Neural progenitor cell (in vitro differentiated cells): Measurements from ENCODE around the gene AKR7A3.

Experiments
- EZH2 ChIP-seq: fragments of 200-600 bp; sonication (generic); IDR thresholded peaks from 2 replicates; pipeline ENCODE4 v1.6.1; 2017; ENCODE audit warnings: antibody characterized with exemption, mild to moderate bottlenecking, moderate library complexity
- EZH2phosphoT487 ChIP-seq: fragments of 200-600 bp; sonication (generic); IDR thresholded peaks from 2 replicates; pipeline ENCODE4 v1.6.1; 2017; ENCODE audit warnings: antibody characterized with exemption
- TF ChIP-seq, protein P1 (sequence below): fragments of 200-600 bp; sonication (generic); IDR thresholded peaks from 2 replicates; pipeline ENCODE4 v1.5.1; 2017; ENCODE audit warnings: antibody characterized with exemption, mild to moderate bottlenecking

DNA sequence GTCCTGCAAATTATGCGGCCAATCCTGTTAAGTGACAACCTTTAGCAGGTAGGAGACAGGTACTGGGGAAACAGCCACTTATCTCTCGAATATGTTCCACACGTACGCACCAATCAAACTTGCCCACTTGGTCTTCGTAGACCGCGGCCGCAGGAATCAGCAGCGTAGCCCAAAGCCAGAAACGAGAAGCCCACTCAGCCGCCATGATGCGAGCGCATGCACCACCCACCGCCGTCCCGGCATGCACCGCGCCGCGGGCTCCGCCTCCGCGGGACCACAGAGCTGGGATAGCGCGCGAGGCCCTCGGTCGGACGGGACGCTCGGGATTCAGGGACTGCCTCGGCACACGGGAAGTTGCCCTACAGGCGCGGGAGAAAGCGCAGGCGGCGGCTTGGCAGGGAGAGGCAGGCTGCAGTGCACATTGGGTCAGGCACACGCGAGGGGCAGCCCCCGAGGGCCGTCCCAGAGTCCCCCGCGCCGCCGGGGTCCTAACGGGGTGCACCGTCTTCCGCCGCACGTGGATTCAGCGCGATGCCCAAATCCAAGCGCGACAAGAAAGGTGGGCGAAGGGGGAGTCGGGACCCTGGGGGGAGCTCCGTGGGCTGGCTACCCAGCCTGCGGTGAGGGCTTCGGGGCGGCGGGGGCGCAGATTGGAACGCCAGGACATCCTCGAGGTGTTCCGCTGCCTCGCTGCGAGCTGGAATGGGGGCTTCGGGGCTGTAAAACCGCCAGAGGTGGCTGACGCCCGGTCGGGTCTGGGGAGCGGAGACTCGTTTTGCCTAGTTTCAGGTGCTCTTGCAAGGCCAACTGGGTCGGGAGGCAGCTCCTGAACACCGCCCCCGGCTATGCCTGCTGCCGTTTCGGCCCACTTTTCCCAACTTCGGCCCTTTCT, 37.0 kb downstream of the AKR7A3 start, which contains the start of the genes EMC1 and MRTO4:
- TF ChIP-seq EZH2phosphoT487, result no peak
- TF ChIP-seq, protein P1, sequence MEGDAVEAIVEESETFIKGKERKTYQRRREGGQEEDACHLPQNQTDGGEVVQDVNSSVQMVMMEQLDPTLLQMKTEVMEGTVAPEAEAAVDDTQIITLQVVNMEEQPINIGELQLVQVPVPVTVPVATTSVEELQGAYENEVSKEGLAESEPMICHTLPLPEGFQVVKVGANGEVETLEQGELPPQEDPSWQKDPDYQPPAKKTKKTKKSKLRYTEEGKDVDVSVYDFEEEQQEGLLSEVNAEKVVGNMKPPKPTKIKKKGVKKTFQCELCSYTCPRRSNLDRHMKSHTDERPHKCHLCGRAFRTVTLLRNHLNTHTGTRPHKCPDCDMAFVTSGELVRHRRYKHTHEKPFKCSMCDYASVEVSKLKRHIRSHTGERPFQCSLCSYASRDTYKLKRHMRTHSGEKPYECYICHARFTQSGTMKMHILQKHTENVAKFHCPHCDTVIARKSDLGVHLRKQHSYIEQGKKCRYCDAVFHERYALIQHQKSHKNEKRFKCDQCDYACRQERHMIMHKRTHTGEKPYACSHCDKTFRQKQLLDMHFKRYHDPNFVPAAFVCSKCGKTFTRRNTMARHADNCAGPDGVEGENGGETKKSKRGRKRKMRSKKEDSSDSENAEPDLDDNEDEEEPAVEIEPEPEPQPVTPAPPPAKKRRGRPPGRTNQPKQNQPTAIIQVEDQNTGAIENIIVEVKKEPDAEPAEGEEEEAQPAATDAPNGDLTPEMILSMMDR, result no peak
- TF ChIP-seq EZH2, result no peak
